ENCODE results near the gene GABRE.

- TF ChIP-seq POLR2A (IDR thresholded peaks at IDR 0.05) = no peak
- no peak for TF ChIP-seq CTCF (IDR thresholded peaks at IDR 0.05)
Measured at GRCh38 chrX:151977009-151977408, 2.5 kb upstream of the GABRE start.
